NCI-H2029 (cell line): ENCODE measurements around the gene SAFB.
A peak's percentile ranks its signal among the peaks of the same experiment; 100 is the strongest.
"Not testable (repeated sequence)": the region's sequence is repeated elsewhere in the genome, so short reads cannot be mapped to it uniquely, and the experiment has no call there.

Source experiments
- DNase-seq: peaks from one replicate; lab custom pipeline; 2025; lab: John Stamatoyannopoulos, UW

Gene SAFB

GRCh38 chr19:5595129-5595528, 27.8 kb upstream of the SAFB start:
- no peak for DNase-seq

- no peak for DNase-seq
These were observed 27.1 kb upstream of the SAFB start for GRCh38 chr19:5595745-5596144.

GRCh38 chr19:5600797-5601196, 22.1 kb upstream of the SAFB start:
- DNase-seq = no peak

- DNase-seq = no peak
These were observed 19.3 kb upstream of the SAFB start for GRCh38 chr19:5603626-5604025.

GRCh38 chr19:5605362-5605761, 17.5 kb upstream of the SAFB start:
- no peak for DNase-seq

- DNase-seq = no peak
These were observed 15.3 kb upstream of the SAFB start for GRCh38 chr19:5607318-5608275.

- no peak for DNase-seq
These were observed 14.6 kb upstream of the SAFB start for GRCh38 chr19:5608291-5608690.

GRCh38 chr19:5608766-5609165, 14.1 kb upstream of the SAFB start:
- not testable (repeated sequence) for DNase-seq

GRCh38 chr19:5609881-5610448, 12.9 kb upstream of the SAFB start:
- DNase-seq = no peak

- DNase-seq = no peak
These were observed 9.7 kb upstream of the SAFB start for GRCh38 chr19:5612891-5613865.

- DNase-seq = no peak
These were observed 7.0 kb upstream of the SAFB start for GRCh38 chr19:5615756-5616327.

- DNase-seq = no peak
These were observed 5.8 kb upstream of the SAFB start for GRCh38 chr19:5617080-5617479.

- no peak for DNase-seq
These were observed 4.3 kb upstream of the SAFB start for GRCh38 chr19:5618591-5618990.

GRCh38 chr19:5619946-5620345, 2.9 kb upstream of the SAFB start:
- DNase-seq = no peak

GRCh38 chr19:5621311-5621944, 1.5 kb upstream of the SAFB start:
- no peak for DNase-seq

GRCh38 chr19:5621945-5622464, 878 bp upstream of the SAFB start:
- DNase-seq = no peak

GRCh38 chr19:5623397-5624017, 624 bp downstream of the SAFB start:
- no peak for DNase-seq

- peak; percentile 8 for DNase-seq
These were observed 1.3 kb downstream of the SAFB start for GRCh38 chr19:5624018-5624663.

- DNase-seq = no peak
These were observed 1.9 kb downstream of the SAFB start for GRCh38 chr19:5624741-5625278.

GRCh38 chr19:5625641-5626040, 2.8 kb downstream of the SAFB start:
- DNase-seq = no peak
